CD4-positive, alpha-beta T cell treated with Interleukin-17A for 4 hours (primary cell): ENCODE data around the gene ST6GALNAC3.
"Not testable (repeated sequence)": the region's sequence is repeated elsewhere in the genome, so short reads cannot be mapped to it uniquely, and the experiment has no call there.

ENCODE experiments used
- DNase-seq: peaks from one replicate; pipeline ENCODE4 v3.0.0-alpha.2; 2020; ENCODE audit warnings: mixed read lengths

Gene ST6GALNAC3

GRCh38 chr1:76601465-76601864 lies 526.9 kb downstream of the ST6GALNAC3 start:
- DNase-seq = no peak

- DNase-seq = no peak
Measured at GRCh38 chr1:76607717-76608116, 533.2 kb downstream of the ST6GALNAC3 start.

GRCh38 chr1:76611770-76612445 lies 537.4 kb downstream of the ST6GALNAC3 start:
- no peak for DNase-seq

GRCh38 chr1:76613886-76614285 lies 539.3 kb downstream of the ST6GALNAC3 start:
- no peak for DNase-seq

GRCh38 chr1:76615253-76616035 lies 540.9 kb downstream of the ST6GALNAC3 start:
- DNase-seq = no peak

GRCh38 chr1:76620371-76620770 lies 545.8 kb downstream of the ST6GALNAC3 start:
- DNase-seq = no peak

- no peak for DNase-seq
Measured at GRCh38 chr1:76622774-76623528, 548.4 kb downstream of the ST6GALNAC3 start.

- no peak for DNase-seq
Measured at GRCh38 chr1:76625886-76626678, 551.5 kb downstream of the ST6GALNAC3 start.

- DNase-seq = no peak
Measured at GRCh38 chr1:76627498-76627897, 553.0 kb downstream of the ST6GALNAC3 start.

- no peak for DNase-seq
Measured at GRCh38 chr1:76627901-76628300, 553.4 kb downstream of the ST6GALNAC3 start.

- no peak for DNase-seq
Measured at GRCh38 chr1:76632136-76632535, 557.6 kb downstream of the ST6GALNAC3 start.

GRCh38 chr1:76635784-76636183 lies 561.2 kb downstream of the ST6GALNAC3 start:
- DNase-seq = no peak

- DNase-seq = no peak
Measured at GRCh38 chr1:76639181-76639580, 564.6 kb downstream of the ST6GALNAC3 start.

- no peak for DNase-seq
Measured at GRCh38 chr1:76640092-76640491, 565.5 kb downstream of the ST6GALNAC3 start.

- no peak for DNase-seq
Measured at GRCh38 chr1:76640723-76641122, 566.2 kb downstream of the ST6GALNAC3 start.

GRCh38 chr1:76644139-76644538 lies 569.6 kb downstream of the ST6GALNAC3 start:
- no peak for DNase-seq

- DNase-seq = not testable (repeated sequence)
Measured at GRCh38 chr1:76652860-76653259, 578.3 kb downstream of the ST6GALNAC3 start.

- DNase-seq = no peak
Measured at GRCh38 chr1:76657623-76658022, 583.1 kb downstream of the ST6GALNAC3 start.

GRCh38 chr1:76659171-76659940 lies 584.8 kb downstream of the ST6GALNAC3 start:
- DNase-seq = no peak

- no peak for DNase-seq
Measured at GRCh38 chr1:76661531-76661930, 587.0 kb downstream of the ST6GALNAC3 start.

GRCh38 chr1:76666499-76666898 lies 592.0 kb downstream of the ST6GALNAC3 start:
- no peak for DNase-seq

GRCh38 chr1:76668046-76668445 lies 593.5 kb downstream of the ST6GALNAC3 start:
- DNase-seq = no peak
